Mononuclear cell (primary cell): ENCODE measurements around the gene IGFN1. TPM values are rescaled to one million over a fixed set of nuclear protein-coding genes. Genes with fewer than 3 reads are reported as not detected.
A peak's percentile ranks its signal among the peaks of the same experiment; 100 is the strongest.

Source experiments
- H3K27me3 ChIP-seq: 2 replicates; pipeline ENCODE4 v1.6.0; 2011; ENCODE audit warnings: low read length, control low read depth; ENCODE audit not compliant: insufficient read depth
- H3K4me1 ChIP-seq: 2 replicates; pipeline ENCODE4 v1.5.1; 2011; ENCODE audit warnings: mild to moderate bottlenecking, low read length, control low read depth; ENCODE audit not compliant: insufficient read depth
- H3K4me3 ChIP-seq: 2 replicates; pipeline ENCODE4 v1.5.1; 2011; ENCODE audit warnings: mild to moderate bottlenecking, low read length, moderate library complexity
- H3K9me3 ChIP-seq: 2 replicates; pipeline ENCODE4 v1.5.1; 2011; ENCODE audit warnings: low read depth, mild to moderate bottlenecking, control low read depth, low read length
- total RNA-seq: library from RNA; depleted of rRNA; stranded (reverse); fragments of >200 nt; gene quantifications from one replicate; pipeline ENCODE4 v1.2.3, GENCODE V29; 2012

Gene IGFN1
- total RNA-seq, result under 0.01 TPM

- no peaks in the 10 kb centered on the region for H3K9me3 ChIP-seq
- H3K27me3 ChIP-seq, result no peaks in the 10 kb centered on the region
- no peak within 1 kb of the TSS for H3K4me3 ChIP-seq
- no peaks in the 10 kb centered on the region for H3K4me1 ChIP-seq
Observed at GRCh38 chr1:201190624-201191051, at the start of gene IGFN1. TSS of gene IGFN1 (plus strand) at chr1:201190824. CDS start at chr1:201193294, 2,470 bp downstream.

- H3K27me3 ChIP-seq, result no peaks in the 10 kb centered on the region
- H3K4me1 ChIP-seq, result no peaks in the 10 kb centered on the region
- H3K9me3 ChIP-seq, result no peaks in the 10 kb centered on the region
- H3K4me3 ChIP-seq, result no peak overlapping the region
Observed at GRCh38 chr1:201140941-201141260, 49.7 kb upstream of the IGFN1 start.

- Histone ChIP-seq H3K27me3 (no peaks in the 10 kb centered on the region), H3K4me3 (no peak overlapping the region), H3K4me1 (no peaks in the 10 kb centered on the region), H3K9me3 (no peaks in the 10 kb centered on the region)
Observed at GRCh38 chr1:201141418-201141817, 49.2 kb upstream of the IGFN1 start.

DNA sequence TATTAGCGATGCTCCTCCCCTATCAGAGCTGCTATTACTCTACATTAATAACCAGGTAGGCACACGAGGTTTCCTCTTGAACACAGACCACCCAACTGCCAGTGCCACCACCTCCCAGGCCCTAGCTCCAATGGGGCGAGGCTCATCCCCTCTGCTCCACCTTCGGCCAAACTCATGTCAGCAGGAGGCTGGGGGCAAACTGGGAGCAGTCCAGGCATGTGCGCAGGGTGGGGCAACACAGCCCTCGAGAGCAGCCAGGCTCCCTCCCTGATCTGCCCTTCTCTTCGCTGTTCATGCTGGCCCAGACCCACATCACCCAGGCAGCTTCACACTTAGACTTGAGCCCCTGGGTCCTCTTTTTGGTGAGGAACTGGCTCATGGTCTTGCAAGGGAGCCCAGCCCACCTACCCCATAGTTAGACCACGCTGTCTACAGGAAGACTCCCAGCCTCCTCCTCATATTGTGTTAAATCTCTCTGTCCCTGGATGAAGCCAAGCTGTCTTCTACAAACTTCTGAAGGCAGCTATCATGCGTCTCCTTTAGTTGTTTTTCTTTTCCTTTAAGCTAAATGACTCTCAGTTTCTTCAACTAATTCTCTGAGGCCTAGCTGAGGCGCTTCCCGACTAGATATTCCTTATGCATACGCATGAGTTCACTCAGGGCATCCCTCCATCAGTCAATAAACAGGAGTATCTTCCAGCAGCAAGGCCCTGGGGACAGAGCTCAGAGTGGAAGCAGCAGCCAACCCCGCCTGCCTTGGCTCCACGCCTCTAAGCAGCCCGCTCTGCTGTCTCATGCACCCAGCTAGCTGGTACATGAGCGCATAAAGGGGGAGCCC is 48.4 kb upstream of the IGFN1 start:
- Histone ChIP-seq H3K27me3 (no peaks in the 10 kb centered on the region), H3K9me3 (no peaks in the 10 kb centered on the region), H3K4me3 (no peak overlapping the region), H3K4me1 (no peaks in the 10 kb centered on the region)

- no peak overlapping the region for H3K4me3 ChIP-seq
- no peaks in the 10 kb centered on the region for H3K27me3 ChIP-seq
- H3K9me3 ChIP-seq, result no peaks in the 10 kb centered on the region
- H3K4me1 ChIP-seq, result no peaks in the 10 kb centered on the region
Observed at GRCh38 chr1:201142849-201143725, 47.5 kb upstream of the IGFN1 start.

GRCh38 chr1:201143726-201144635 is 46.6 kb upstream of the IGFN1 start:
- Histone ChIP-seq H3K4me1 (no peaks in the 10 kb centered on the region), H3K27me3 (no peaks in the 10 kb centered on the region), H3K4me3 (no peak overlapping the region), H3K9me3 (no peaks in the 10 kb centered on the region)

GRCh38 chr1:201144701-201145100 is 45.9 kb upstream of the IGFN1 start:
- Histone ChIP-seq H3K9me3 (no peaks in the 10 kb centered on the region), H3K4me1 (no peaks in the 10 kb centered on the region), H3K4me3 (no peak overlapping the region), H3K27me3 (no peaks in the 10 kb centered on the region)

DNA sequence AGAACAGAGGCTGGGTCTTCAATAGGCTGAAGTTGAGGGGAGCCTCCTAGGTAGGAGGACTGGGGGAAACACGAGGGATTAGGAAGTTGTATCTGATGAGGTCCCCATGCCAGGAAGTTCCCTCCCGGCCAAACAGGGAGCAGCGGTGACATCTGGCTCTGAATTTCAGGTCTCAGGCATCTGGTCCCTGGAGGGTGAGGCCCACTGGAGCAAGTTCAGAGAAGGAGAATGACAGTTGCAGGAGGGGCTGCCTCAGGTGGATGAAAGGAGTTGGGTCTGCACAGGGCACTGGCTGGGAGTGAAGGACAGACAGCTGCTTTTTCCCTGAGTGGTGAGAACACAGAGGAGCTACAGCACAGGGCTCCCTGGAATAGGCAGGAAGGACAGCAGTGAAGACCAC is 45.5 kb upstream of the IGFN1 start:
- Histone ChIP-seq H3K27me3 (no peaks in the 10 kb centered on the region), H3K9me3 (no peaks in the 10 kb centered on the region), H3K4me1 (no peaks in the 10 kb centered on the region), H3K4me3 (no peak overlapping the region)

- Histone ChIP-seq H3K4me1 (no peaks in the 10 kb centered on the region), H3K4me3 (no peak overlapping the region), H3K9me3 (no peaks in the 10 kb centered on the region), H3K27me3 (no peaks in the 10 kb centered on the region)
Observed at GRCh38 chr1:201145816-201146215, 44.8 kb upstream of the IGFN1 start.

- Histone ChIP-seq H3K9me3 (no peaks in the 10 kb centered on the region), H3K27me3 (no peaks in the 10 kb centered on the region), H3K4me1 (no peaks in the 10 kb centered on the region), H3K4me3 (no peak overlapping the region)
Observed at GRCh38 chr1:201146626-201147390, 43.8 kb upstream of the IGFN1 start.

- no peaks in the 10 kb centered on the region for H3K9me3 ChIP-seq
Observed at GRCh38 chr1:201147396-201148015, 43.1 kb upstream of the IGFN1 start.

GRCh38 chr1:201149400-201149799 is 41.2 kb upstream of the IGFN1 start:
- Histone ChIP-seq H3K9me3 (no peaks in the 10 kb centered on the region), H3K4me3 (no peak overlapping the region), H3K4me1 (peaks cover 7% of the 10 kb centered on the region), H3K27me3 (no peaks in the 10 kb centered on the region)

More at GRCh38 chr1:201147396-201148015, 43.1 kb upstream of the IGFN1 start:
- no peaks in the 10 kb centered on the region for H3K27me3 ChIP-seq
- H3K4me1 ChIP-seq, result no peaks in the 10 kb centered on the region
- H3K4me3 ChIP-seq, result no peak overlapping the region

- Histone ChIP-seq H3K9me3 (no peaks in the 10 kb centered on the region), H3K27me3 (no peaks in the 10 kb centered on the region), H3K4me3 (peak overlapping the region; percentile 56), H3K4me1 (peaks cover 7% of the 10 kb centered on the region)
Observed at GRCh38 chr1:201153474-201154388, 36.9 kb upstream of the IGFN1 start.
